Measurements from ENCODE around the gene COL12A1. TPM values are rescaled to one million over a fixed set of nuclear protein-coding genes. Genes with fewer than 3 reads are reported as not detected.

COL12A1 gene
- total and polyA plus RNA-seq, 2 donors: 6.8 to 16.3 TPM

- DNase-seq (ENCODE audit: low read depth in 6 of 9, low spot score in 9 of 9): no peak
- 96% methylated on average over 2 of the region's 2 CpGs for WGBS
These were observed 88.2 kb downstream of the COL12A1 start for GRCh38 chr6:75117701-75118100.

GRCh38 chr6:75116946-75117345 lies 88.9 kb downstream of the COL12A1 start:
- Histone ChIP-seq H3K27ac (ENCODE audit: low read depth in 1 of 2, low read length in 1 of 2) (no peak overlapping the region), H3K27me3 (ENCODE audit: control insufficient read depth in 2 of 2, insufficient read depth in 1 of 2, low read length in 1 of 2) (no peaks in the 10 kb centered on the region), H3K36me3 (ENCODE audit: control insufficient read depth in 2 of 2, insufficient read depth in 2 of 2, low read length in 1 of 2) (no peaks in the 10 kb centered on the region), H3K9me3 (ENCODE audit: control insufficient read depth in 2 of 2, insufficient read depth in 1 of 2, low read length in 1 of 2) (no peaks in the 10 kb centered on the region), H3K4me3 (ENCODE audit: low read length in 2 of 2) (no peak overlapping the region), H3K4me1 (ENCODE audit: control insufficient read depth in 2 of 2, insufficient read depth in 2 of 2, low read length in 2 of 2) (no peaks in the 10 kb centered on the region)
- 93% methylated on average over 3 of the region's 3 CpGs for WGBS
- DNase-seq (ENCODE audit: low read depth in 6 of 9, low spot score in 9 of 9): no peak

More at GRCh38 chr6:75117701-75118100, 88.2 kb downstream of the COL12A1 start:
- Histone ChIP-seq H3K4me1 (ENCODE audit: control insufficient read depth in 2 of 2, insufficient read depth in 2 of 2, low read length in 2 of 2) (no peaks in the 10 kb centered on the region), H3K36me3 (ENCODE audit: control insufficient read depth in 2 of 2, insufficient read depth in 2 of 2, low read length in 1 of 2) (no peaks in the 10 kb centered on the region), H3K4me3 (ENCODE audit: low read length in 2 of 2) (no peak overlapping the region), H3K27ac (ENCODE audit: low read depth in 1 of 2, low read length in 1 of 2) (no peak overlapping the region), H3K27me3 (ENCODE audit: control insufficient read depth in 2 of 2, insufficient read depth in 1 of 2, low read length in 1 of 2) (no peaks in the 10 kb centered on the region), H3K9me3 (ENCODE audit: control insufficient read depth in 2 of 2, insufficient read depth in 1 of 2, low read length in 1 of 2) (no peaks in the 10 kb centered on the region)

GRCh38 chr6:75115481-75115880 lies 90.4 kb downstream of the COL12A1 start:
- no peak overlapping the region for H3K4me3 ChIP-seq (ENCODE audit: low read length in 2 of 2)
- DNase-seq (ENCODE audit: low read depth in 6 of 9, low spot score in 9 of 9): no peak
- H3K27ac ChIP-seq (ENCODE audit: low read depth in 1 of 2, low read length in 1 of 2): no peak overlapping the region
- H3K27me3 ChIP-seq (ENCODE audit: control insufficient read depth in 2 of 2, insufficient read depth in 1 of 2, low read length in 1 of 2): no peaks in the 10 kb centered on the region
- no peaks in the 10 kb centered on the region for H3K9me3 ChIP-seq (ENCODE audit: control insufficient read depth in 2 of 2, insufficient read depth in 1 of 2, low read length in 1 of 2)
- 88% methylated on average over 3 of the region's 3 CpGs for WGBS
- H3K4me1 ChIP-seq (ENCODE audit: control insufficient read depth in 2 of 2, insufficient read depth in 2 of 2, low read length in 2 of 2): no peaks in the 10 kb centered on the region
- H3K36me3 ChIP-seq (ENCODE audit: control insufficient read depth in 2 of 2, insufficient read depth in 2 of 2, low read length in 1 of 2): no peaks in the 10 kb centered on the region

- H3K4me1 ChIP-seq (ENCODE audit: control insufficient read depth in 2 of 2, insufficient read depth in 2 of 2, low read length in 2 of 2): no peaks in the 10 kb centered on the region
- no peaks in the 10 kb centered on the region for H3K9me3 ChIP-seq (ENCODE audit: control insufficient read depth in 2 of 2, insufficient read depth in 1 of 2, low read length in 1 of 2)
- H3K4me3 ChIP-seq (ENCODE audit: low read length in 2 of 2): no peak overlapping the region
- no peak for DNase-seq (ENCODE audit: low read depth in 6 of 9, low spot score in 9 of 9)
- H3K36me3 ChIP-seq (ENCODE audit: control insufficient read depth in 2 of 2, insufficient read depth in 2 of 2, low read length in 1 of 2): no peaks in the 10 kb centered on the region
- WGBS: 86% methylated on average over 2 of the region's 2 CpGs
- H3K27me3 ChIP-seq (ENCODE audit: control insufficient read depth in 2 of 2, insufficient read depth in 1 of 2, low read length in 1 of 2): no peaks in the 10 kb centered on the region
- H3K27ac ChIP-seq (ENCODE audit: low read depth in 1 of 2, low read length in 1 of 2): no peak overlapping the region
These were observed 91.0 kb downstream of the COL12A1 start for GRCh38 chr6:75114806-75115205.

- no peaks in the 10 kb centered on the region for H3K36me3 ChIP-seq (ENCODE audit: control insufficient read depth in 2 of 2, insufficient read depth in 2 of 2, low read length in 1 of 2)
- H3K27me3 ChIP-seq (ENCODE audit: control insufficient read depth in 2 of 2, insufficient read depth in 1 of 2, low read length in 1 of 2): no peaks in the 10 kb centered on the region
- DNase-seq (ENCODE audit: low read depth in 6 of 9, low spot score in 9 of 9): no peak
- no peaks in the 10 kb centered on the region for H3K9me3 ChIP-seq (ENCODE audit: control insufficient read depth in 2 of 2, insufficient read depth in 1 of 2, low read length in 1 of 2)
- no peak overlapping the region for H3K4me3 ChIP-seq (ENCODE audit: low read length in 2 of 2)
- H3K4me1 ChIP-seq (ENCODE audit: control insufficient read depth in 2 of 2, insufficient read depth in 2 of 2, low read length in 2 of 2): no peaks in the 10 kb centered on the region
- no peak overlapping the region for H3K27ac ChIP-seq (ENCODE audit: low read depth in 1 of 2, low read length in 1 of 2)
These were observed 91.7 kb downstream of the COL12A1 start for GRCh38 chr6:75114195-75114594.

- H3K27me3 ChIP-seq (ENCODE audit: control insufficient read depth in 2 of 2, insufficient read depth in 1 of 2, low read length in 1 of 2): no peaks in the 10 kb centered on the region
- 88% methylated on average over 2 of the region's 2 CpGs for WGBS
- no peaks in the 10 kb centered on the region for H3K9me3 ChIP-seq (ENCODE audit: control insufficient read depth in 2 of 2, insufficient read depth in 1 of 2, low read length in 1 of 2)
- no peaks in the 10 kb centered on the region for H3K36me3 ChIP-seq (ENCODE audit: control insufficient read depth in 2 of 2, insufficient read depth in 2 of 2, low read length in 1 of 2)
- H3K4me3 ChIP-seq (ENCODE audit: low read length in 2 of 2): no peak overlapping the region
- no peaks in the 10 kb centered on the region for H3K4me1 ChIP-seq (ENCODE audit: control insufficient read depth in 2 of 2, insufficient read depth in 2 of 2, low read length in 2 of 2)
- H3K27ac ChIP-seq (ENCODE audit: low read depth in 1 of 2, low read length in 1 of 2): no peak overlapping the region
- DNase-seq (ENCODE audit: low read depth in 6 of 9, low spot score in 9 of 9): no peak
These were observed 92.4 kb downstream of the COL12A1 start for GRCh38 chr6:75113446-75113845.

- no peaks in the 10 kb centered on the region for H3K27me3 ChIP-seq (ENCODE audit: control insufficient read depth in 2 of 2, insufficient read depth in 1 of 2, low read length in 1 of 2)
- no peaks in the 10 kb centered on the region for H3K4me1 ChIP-seq (ENCODE audit: control insufficient read depth in 2 of 2, insufficient read depth in 2 of 2, low read length in 2 of 2)
- DNase-seq (ENCODE audit: low read depth in 6 of 9, low spot score in 9 of 9): no peak
- H3K27ac ChIP-seq (ENCODE audit: low read depth in 1 of 2, low read length in 1 of 2): no peak overlapping the region
- H3K4me3 ChIP-seq (ENCODE audit: low read length in 2 of 2): no peak overlapping the region
- WGBS: 96% methylated on average over 1 of the region's 1 CpG
- H3K9me3 ChIP-seq (ENCODE audit: control insufficient read depth in 2 of 2, insufficient read depth in 1 of 2, low read length in 1 of 2): no peaks in the 10 kb centered on the region
- no peaks in the 10 kb centered on the region for H3K36me3 ChIP-seq (ENCODE audit: control insufficient read depth in 2 of 2, insufficient read depth in 2 of 2, low read length in 1 of 2)
These were observed 96.1 kb downstream of the COL12A1 start for GRCh38 chr6:75109765-75110164.

GRCh38 chr6:75109022-75109421 lies 96.8 kb downstream of the COL12A1 start:
- no peak overlapping the region for H3K4me3 ChIP-seq (ENCODE audit: low read length in 2 of 2)
- no peak for DNase-seq (ENCODE audit: low read depth in 6 of 9, low spot score in 9 of 9)
- H3K36me3 ChIP-seq (ENCODE audit: control insufficient read depth in 2 of 2, insufficient read depth in 2 of 2, low read length in 1 of 2): no peaks in the 10 kb centered on the region
- H3K4me1 ChIP-seq (ENCODE audit: control insufficient read depth in 2 of 2, insufficient read depth in 2 of 2, low read length in 2 of 2): no peaks in the 10 kb centered on the region
- no peaks in the 10 kb centered on the region for H3K9me3 ChIP-seq (ENCODE audit: control insufficient read depth in 2 of 2, insufficient read depth in 1 of 2, low read length in 1 of 2)
- H3K27ac ChIP-seq (ENCODE audit: low read depth in 1 of 2, low read length in 1 of 2): no peak overlapping the region
- H3K27me3 ChIP-seq (ENCODE audit: control insufficient read depth in 2 of 2, insufficient read depth in 1 of 2, low read length in 1 of 2): no peaks in the 10 kb centered on the region

GRCh38 chr6:75108333-75108974 lies 97.4 kb downstream of the COL12A1 start:
- no peaks in the 10 kb centered on the region for H3K4me1 ChIP-seq (ENCODE audit: control insufficient read depth in 2 of 2, insufficient read depth in 2 of 2, low read length in 2 of 2)
- no peaks in the 10 kb centered on the region for H3K36me3 ChIP-seq (ENCODE audit: control insufficient read depth in 2 of 2, insufficient read depth in 2 of 2, low read length in 1 of 2)
- WGBS: 95% methylated on average over 2 of the region's 2 CpGs
- H3K27me3 ChIP-seq (ENCODE audit: control insufficient read depth in 2 of 2, insufficient read depth in 1 of 2, low read length in 1 of 2): no peaks in the 10 kb centered on the region
- no peaks in the 10 kb centered on the region for H3K9me3 ChIP-seq (ENCODE audit: control insufficient read depth in 2 of 2, insufficient read depth in 1 of 2, low read length in 1 of 2)
- H3K27ac ChIP-seq (ENCODE audit: low read depth in 1 of 2, low read length in 1 of 2): no peak overlapping the region
- H3K4me3 ChIP-seq (ENCODE audit: low read length in 2 of 2): no peak overlapping the region
- no peak for DNase-seq (ENCODE audit: low read depth in 6 of 9, low spot score in 9 of 9)

- Histone ChIP-seq H3K27me3 (ENCODE audit: control insufficient read depth in 2 of 2, insufficient read depth in 1 of 2, low read length in 1 of 2) (no peaks in the 10 kb centered on the region), H3K4me1 (ENCODE audit: control insufficient read depth in 2 of 2, insufficient read depth in 2 of 2, low read length in 2 of 2) (no peaks in the 10 kb centered on the region), H3K9me3 (ENCODE audit: control insufficient read depth in 2 of 2, insufficient read depth in 1 of 2, low read length in 1 of 2) (no peaks in the 10 kb centered on the region), H3K27ac (ENCODE audit: low read depth in 1 of 2, low read length in 1 of 2) (no peak overlapping the region), H3K4me3 (ENCODE audit: low read length in 2 of 2) (no peak overlapping the region), H3K36me3 (ENCODE audit: control insufficient read depth in 2 of 2, insufficient read depth in 2 of 2, low read length in 1 of 2) (no peaks in the 10 kb centered on the region)
- no peak for DNase-seq (ENCODE audit: low read depth in 6 of 9, low spot score in 9 of 9)
These were observed 97.9 kb downstream of the COL12A1 start for GRCh38 chr6:75107913-75108312.

All from thymus (tissue), 11 donors.